ENCODE data around the gene FBXL19.

GRCh38 chr16:30896889-30897733 is 26.3 kb upstream of the FBXL19 start:
- no peak for TF ChIP-seq CTCF (optimal IDR thresholded peaks at IDR 0.05 in 1 of 3, IDR thresholded peaks at IDR 0.05 in 1 of 3, conservative IDR thresholded peaks at IDR 0.05 in 1 of 3; ENCODE audit: extremely low read depth in 1 of 3, insufficient read depth in 2 of 3, low read length in 3 of 3)
- no peak for TF ChIP-seq EZH2 (IDR thresholded peaks at IDR 0.05; ENCODE audit: low read length)
